ENCODE data around the gene AQR. TPM values are rescaled to one million over a fixed set of nuclear protein-coding genes. Genes with fewer than 3 reads are reported as not detected.

AQR gene
- total RNA-seq, 1 donor from 2014 or later, result 43.3 TPM

DNA sequence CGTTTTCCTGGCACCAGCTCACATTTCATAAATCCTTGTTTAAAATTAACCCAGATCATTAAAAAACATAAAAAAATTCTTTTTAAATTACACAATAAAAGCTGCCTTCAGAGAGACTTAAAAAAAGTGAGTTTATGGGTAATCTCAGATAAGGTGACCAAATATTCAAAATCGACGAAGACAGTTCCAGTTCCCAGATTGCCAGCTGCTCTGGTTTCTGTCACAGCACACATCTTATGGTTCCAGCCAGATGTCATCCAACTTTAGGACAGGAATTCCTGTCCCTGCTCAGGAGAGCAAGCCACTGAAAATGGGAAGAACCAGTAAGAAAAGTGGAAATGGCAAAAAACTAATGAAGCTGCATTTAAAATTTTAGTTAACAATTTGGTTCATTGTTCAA, 34.4 kb upstream of the AQR start:
- DNase-seq (ENCODE audit: low spot score, unreplicated experiment), result no peak
- no peaks in the 10 kb centered on the region for H3K4me1 Mint-ChIP-seq (ENCODE audit: low read depth)
- H3K36me3 Mint-ChIP-seq (ENCODE audit: insufficient read depth), result no peaks in the 10 kb centered on the region
- H3K27me3 Mint-ChIP-seq, result no peaks in the 10 kb centered on the region
- H3K4me3 Mint-ChIP-seq (ENCODE audit: low read depth), result no peak overlapping the region
- H3K9me3 Mint-ChIP-seq (ENCODE audit: low read depth), result no peaks in the 10 kb centered on the region
- no peak overlapping the region for H3K27ac Mint-ChIP-seq
- TF ChIP-seq, protein P1, sequence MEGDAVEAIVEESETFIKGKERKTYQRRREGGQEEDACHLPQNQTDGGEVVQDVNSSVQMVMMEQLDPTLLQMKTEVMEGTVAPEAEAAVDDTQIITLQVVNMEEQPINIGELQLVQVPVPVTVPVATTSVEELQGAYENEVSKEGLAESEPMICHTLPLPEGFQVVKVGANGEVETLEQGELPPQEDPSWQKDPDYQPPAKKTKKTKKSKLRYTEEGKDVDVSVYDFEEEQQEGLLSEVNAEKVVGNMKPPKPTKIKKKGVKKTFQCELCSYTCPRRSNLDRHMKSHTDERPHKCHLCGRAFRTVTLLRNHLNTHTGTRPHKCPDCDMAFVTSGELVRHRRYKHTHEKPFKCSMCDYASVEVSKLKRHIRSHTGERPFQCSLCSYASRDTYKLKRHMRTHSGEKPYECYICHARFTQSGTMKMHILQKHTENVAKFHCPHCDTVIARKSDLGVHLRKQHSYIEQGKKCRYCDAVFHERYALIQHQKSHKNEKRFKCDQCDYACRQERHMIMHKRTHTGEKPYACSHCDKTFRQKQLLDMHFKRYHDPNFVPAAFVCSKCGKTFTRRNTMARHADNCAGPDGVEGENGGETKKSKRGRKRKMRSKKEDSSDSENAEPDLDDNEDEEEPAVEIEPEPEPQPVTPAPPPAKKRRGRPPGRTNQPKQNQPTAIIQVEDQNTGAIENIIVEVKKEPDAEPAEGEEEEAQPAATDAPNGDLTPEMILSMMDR (IDR thresholded peaks at IDR 0.05; ENCODE audit: unreplicated experiment), result no peak

DNA sequence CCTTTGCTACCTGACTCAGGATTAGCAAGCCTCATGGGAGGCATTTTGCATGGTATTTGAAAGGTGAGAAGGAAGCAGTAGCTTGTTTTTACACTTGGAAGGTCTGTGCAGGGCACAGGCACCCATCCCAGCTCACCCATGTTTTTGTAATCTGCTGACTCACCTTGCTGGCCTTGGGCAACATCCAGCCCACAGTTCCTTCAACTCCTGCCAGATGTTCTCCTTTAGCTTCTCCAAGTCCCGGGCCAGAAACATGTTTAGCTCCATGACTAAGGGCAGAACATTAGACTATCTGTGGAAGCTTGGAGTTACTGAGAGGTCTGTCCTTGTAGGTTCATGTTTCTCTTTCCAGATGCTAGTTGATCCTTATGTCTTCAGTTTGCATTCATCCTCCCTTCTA, 31.0 kb upstream of the AQR start:
- H3K27ac Mint-ChIP-seq, result no peak overlapping the region

DNA sequence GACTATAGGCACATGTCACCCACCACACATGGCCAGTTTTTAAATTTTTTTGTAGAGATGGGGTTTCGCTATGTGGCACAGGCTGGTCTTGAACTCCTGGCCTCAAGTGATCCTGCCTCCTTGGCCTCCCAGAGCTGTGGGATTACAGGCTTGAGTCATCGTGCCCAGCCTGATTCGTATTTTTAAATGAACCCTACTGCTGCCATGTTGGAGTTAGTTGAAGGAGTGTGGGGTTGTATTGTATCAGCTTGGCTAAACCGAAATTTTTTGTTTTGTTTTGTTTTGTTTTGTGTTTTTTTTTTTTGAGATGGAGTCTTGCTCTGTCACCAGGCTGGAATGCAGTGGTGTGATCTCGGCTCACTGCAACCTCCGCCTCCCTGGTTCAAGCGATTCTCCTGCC, 30.4 kb upstream of the AQR start:
- TF ChIP-seq, protein P1 (IDR thresholded peaks at IDR 0.05; ENCODE audit: unreplicated experiment), result no peak
- H3K4me1 Mint-ChIP-seq (ENCODE audit: low read depth), result no peaks in the 10 kb centered on the region
- no peaks in the 10 kb centered on the region for H3K36me3 Mint-ChIP-seq (ENCODE audit: insufficient read depth)
- no peak for DNase-seq (ENCODE audit: low spot score, unreplicated experiment)
- no peaks in the 10 kb centered on the region for H3K27me3 Mint-ChIP-seq
- no peak overlapping the region for H3K4me3 Mint-ChIP-seq (ENCODE audit: low read depth)
- no peak overlapping the region for H3K27ac Mint-ChIP-seq
- no peaks in the 10 kb centered on the region for H3K9me3 Mint-ChIP-seq (ENCODE audit: low read depth)

More for the DNA sequence above, 31.0 kb upstream of the AQR start:
- TF ChIP-seq, protein P1 (IDR thresholded peaks at IDR 0.05; ENCODE audit: unreplicated experiment), result no peak
- Mint-ChIP-seq H3K4me3 (ENCODE audit: low read depth) (no peak overlapping the region), H3K36me3 (ENCODE audit: insufficient read depth) (no peaks in the 10 kb centered on the region), H3K9me3 (ENCODE audit: low read depth) (no peaks in the 10 kb centered on the region), H3K4me1 (ENCODE audit: low read depth) (no peaks in the 10 kb centered on the region), H3K27me3 (no peaks in the 10 kb centered on the region)
- no peak for DNase-seq (ENCODE audit: low spot score, unreplicated experiment)

DNA sequence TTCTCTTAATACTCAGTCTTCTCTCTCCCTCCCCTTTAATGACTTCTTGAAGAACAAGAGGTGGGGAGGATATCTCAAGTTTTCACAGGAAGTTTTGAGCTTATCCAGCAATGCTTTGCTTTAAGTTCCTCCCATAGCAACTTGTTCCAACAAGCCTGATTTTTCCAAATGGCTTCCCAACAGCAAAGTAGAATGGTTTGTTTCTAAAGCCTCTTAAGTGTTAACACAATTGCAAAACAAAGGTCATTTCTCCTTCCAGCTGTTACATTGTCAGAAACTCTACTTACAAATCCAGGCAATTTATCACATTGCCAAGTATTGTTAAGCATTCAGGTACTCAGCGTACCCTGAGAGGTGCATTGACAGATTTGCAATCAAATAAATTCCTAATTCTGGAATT, 25.4 kb upstream of the AQR start:
- Mint-ChIP-seq H3K27me3 (no peaks in the 10 kb centered on the region), H3K4me1 (ENCODE audit: low read depth) (peaks cover 1% of the 10 kb centered on the region), H3K9me3 (ENCODE audit: low read depth) (no peaks in the 10 kb centered on the region), H3K4me3 (ENCODE audit: low read depth) (no peak overlapping the region), H3K36me3 (ENCODE audit: insufficient read depth) (no peaks in the 10 kb centered on the region), H3K27ac (no peak overlapping the region)
- no peak for DNase-seq (ENCODE audit: low spot score, unreplicated experiment)
- TF ChIP-seq, protein P1 (IDR thresholded peaks at IDR 0.05; ENCODE audit: unreplicated experiment), result no peak

DNA sequence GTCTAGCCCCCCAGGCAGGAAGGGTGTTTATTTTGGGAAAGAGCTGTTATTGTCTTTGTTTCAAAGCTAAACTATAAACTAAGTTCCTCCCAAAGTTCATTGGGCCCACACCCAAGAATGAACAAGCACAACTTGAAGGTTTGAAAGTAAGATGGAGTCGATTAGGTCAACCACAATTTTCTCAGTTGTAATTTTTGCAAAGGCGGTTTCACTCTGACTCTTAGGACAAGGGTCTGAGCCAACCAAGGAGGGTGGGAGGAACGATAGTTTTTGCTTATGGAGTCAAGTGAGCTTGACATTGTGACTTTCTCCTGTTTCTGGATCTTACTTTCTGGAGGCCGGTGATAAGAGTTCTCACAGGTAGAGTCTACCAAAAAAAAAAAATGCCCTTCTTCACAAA, 24.3 kb upstream of the AQR start:
- no peaks in the 10 kb centered on the region for H3K9me3 Mint-ChIP-seq (ENCODE audit: low read depth)
- peaks cover 1% of the 10 kb centered on the region for H3K4me1 Mint-ChIP-seq (ENCODE audit: low read depth)
- H3K27ac Mint-ChIP-seq, result no peak overlapping the region
- no peaks in the 10 kb centered on the region for H3K36me3 Mint-ChIP-seq (ENCODE audit: insufficient read depth)
- no peak overlapping the region for H3K4me3 Mint-ChIP-seq (ENCODE audit: low read depth)
- TF ChIP-seq, protein P1 (IDR thresholded peaks at IDR 0.05; ENCODE audit: unreplicated experiment), result no peak
- H3K27me3 Mint-ChIP-seq, result no peaks in the 10 kb centered on the region
- no peak for DNase-seq (ENCODE audit: low spot score, unreplicated experiment)
